Right ventricle myocardium inferior (tissue), 1 donor: ENCODE data around the gene TBCK. TPM values are rescaled to one million over a fixed set of nuclear protein-coding genes. Genes with fewer than 3 reads are reported as not detected.
"Not testable (repeated sequence)": the region's sequence is repeated elsewhere in the genome, so short reads cannot be mapped to it uniquely, and the experiment has no call there.

Source experiments
- ATAC-seq: fragments of 200-7000 bp; cut with Tn5 transposase; one replicate; pipeline ENCODE4 v1.9.1; 2020; ENCODE audit warnings: mild to moderate bottlenecking, moderate library complexity
- DNase-seq: peaks from one replicate; pipeline ENCODE4 v3.0.0; 2021; ENCODE audit errors: missing footprints
- intact Hi-C: fragments of 100-400 bp; cut with DNase I; formaldehyde crosslinking; loops from one replicate; pipeline ENCODE4 v1.11.0; 2022
- total RNA-seq: library from RNA; stranded (reverse); fragmentation: NEBNext Ultra II Directional; extraction: Animal tissue kit (Norgen Biotek cat#: 25700); gene quantifications from one replicate; pipeline ENCODE4 v1.2.1, GENCODE V29; 2021
- donor health status: DM: no; HTN: yes; CAD: no; lungs with severe emphysema.

TBCK gene
- total RNA-seq, 1 donor from 2014 or later = 19.8 TPM

- ATAC-seq (no peak), DNase-seq (peak; percentile 53)
- intact Hi-C loops = no loop called here
Measured at GRCh38 chr4:106255195-106255594, 60.8 kb downstream of the TBCK start.

GRCh38 chr4:106253364-106254129 is 62.5 kb downstream of the TBCK start:
- intact Hi-C loops = no loop called here
- ATAC-seq (no peak), DNase-seq (no peak)

GRCh38 chr4:106247600-106247999 is 68.4 kb downstream of the TBCK start:
- DNase-seq (no peak), ATAC-seq (no peak)
- intact Hi-C loops = no loop called here

GRCh38 chr4:106246441-106246840 is 69.6 kb downstream of the TBCK start:
- ATAC-seq (no peak), DNase-seq (no peak)
- intact Hi-C loops = no loop called here

GRCh38 chr4:106245176-106245575 is 70.8 kb downstream of the TBCK start:
- DNase-seq = no peak
- ATAC-seq = no peak
- intact Hi-C loops = no loop called here

- DNase-seq (no peak), ATAC-seq (no peak)
- intact Hi-C loops = no loop called here
Measured at GRCh38 chr4:106240699-106241098, 75.3 kb downstream of the TBCK start.

GRCh38 chr4:106238820-106239420 is 77.1 kb downstream of the TBCK start:
- no peak for DNase-seq
- no peak for ATAC-seq
- intact Hi-C loops = no loop called here

- intact Hi-C loops = no loop called here
- DNase-seq (no peak), ATAC-seq (no peak)
Measured at GRCh38 chr4:106231931-106232330, 84.1 kb downstream of the TBCK start.

- no peak for ATAC-seq
- no peak for DNase-seq
- intact Hi-C loops = no loop called here
Measured at GRCh38 chr4:106222548-106222947, 93.5 kb downstream of the TBCK start.

- intact Hi-C loops, DNase-seq, ATAC-seq: not testable (repeated sequence)
Measured at GRCh38 chr4:106213291-106213690, 102.7 kb downstream of the TBCK start.

GRCh38 chr4:106210021-106210420 is 106.0 kb downstream of the TBCK start:
- ATAC-seq = no peak
- DNase-seq = no peak
- intact Hi-C loops = no loop called here

- intact Hi-C loops = no loop called here
- peak; percentile 70 for DNase-seq
- ATAC-seq = no peak
Measured at GRCh38 chr4:106208481-106209460, 107.2 kb downstream of the TBCK start.

GRCh38 chr4:106201373-106201772 is 114.6 kb downstream of the TBCK start:
- intact Hi-C loops = no loop called here
- DNase-seq = no peak
- ATAC-seq = no peak

GRCh38 chr4:106195435-106195950 is 120.5 kb downstream of the TBCK start:
- ATAC-seq = no peak
- intact Hi-C loops = no loop called here

GRCh38 chr4:106194801-106195200 is 121.2 kb downstream of the TBCK start:
- ATAC-seq (no peak), DNase-seq (no peak)
- intact Hi-C loops = no loop called here

More at GRCh38 chr4:106195435-106195950, 120.5 kb downstream of the TBCK start:
- no peak for DNase-seq

GRCh38 chr4:106192131-106192530 is 123.9 kb downstream of the TBCK start:
- DNase-seq = no peak
- intact Hi-C loops = no loop called here
- no peak for ATAC-seq

GRCh38 chr4:106186201-106186600 is 129.8 kb downstream of the TBCK start:
- intact Hi-C loops = no loop called here

GRCh38 chr4:106183551-106183950 is 132.5 kb downstream of the TBCK start:
- ATAC-seq (no peak), DNase-seq (no peak)
- intact Hi-C loops = no loop called here

More at GRCh38 chr4:106186201-106186600, 129.8 kb downstream of the TBCK start:
- no peak for ATAC-seq
- DNase-seq = no peak

GRCh38 chr4:106172861-106173260 is 143.1 kb downstream of the TBCK start:
- intact Hi-C loops = no loop called here
- ATAC-seq (no peak), DNase-seq (no peak)
